ENCODE results near the gene TRIM7. TPM values are rescaled to one million over a fixed set of nuclear protein-coding genes. Genes with fewer than 3 reads are reported as not detected.

Gene TRIM7
- total and polyA plus RNA-seq, 9 of the 15 experiments (the other 6 are each of a cell fraction or from before 2014, with no cell fraction given), result 2.6 to 14.9 (median 8.9) TPM

GRCh38 chr5:181204113-181204825, 727 bp downstream of the TRIM7 start (continued):
- no peak for TF ChIP-seq JUN (IDR thresholded peaks at IDR 0.05; ENCODE audit: borderline replicate concordance, low read depth, low read length)
- TF ChIP-seq JUN (CRISPR knock-in tag; IDR thresholded peaks at IDR 0.05; ENCODE audit: borderline replicate concordance), result no peak
- TF ChIP-seq CREM (IDR thresholded peaks at IDR 0.05; ENCODE audit: low read depth), result no peak
- TF ChIP-seq ZNF175 (CRISPR knock-in tag; IDR thresholded peaks at IDR 0.05; ENCODE audit: low read depth), result no peak
- TF ChIP-seq MIER1 (IDR thresholded peaks at IDR 0.05; ENCODE audit: low read depth), result no peak
- peak; percentile 31; the same call in 1 of the 2 replicates for TF ChIP-seq GATAD2B (IDR thresholded peaks at IDR 0.05; ENCODE audit: borderline replicate concordance)
- no peak for TF ChIP-seq HDAC8 (tag; IDR thresholded peaks at IDR 0.05)
- TF ChIP-seq ZBTB11 (CRISPR knock-in tag; IDR thresholded peaks at IDR 0.05), result no peak
- no peak for TF ChIP-seq ZNF3 (CRISPR knock-in tag; IDR thresholded peaks at IDR 0.05)
- TF ChIP-seq RB1 (IDR thresholded peaks at IDR 0.05; ENCODE audit: low read depth), result 0 out of 2 replicates have a peak, but pooled peaks have one; percentile 19
- TF ChIP-seq MCM5 (IDR thresholded peaks at IDR 0.05; ENCODE audit: low read depth), result no peak
- TF ChIP-seq ZNF431 (CRISPR knock-in tag; IDR thresholded peaks at IDR 0.05), result no peak
- TF ChIP-seq GTF3C2 (IDR thresholded peaks at IDR 0.05; ENCODE audit: borderline replicate concordance, extremely low read depth, insufficient read length), result no peak
- TF ChIP-seq CREBBP (IDR thresholded peaks at IDR 0.05; ENCODE audit: low read depth, low read length), result no peak
